HG02981 (cell line): ENCODE data around the gene FOXB1.

ENCODE experiments used
- ATAC-seq: cut with Tn5 transposase; IDR thresholded peaks from one replicate; pipeline ENCODE4 v1.9.1; 2021; ENCODE audit warnings: mild to moderate bottlenecking, moderate library complexity; ENCODE audit not compliant: unreplicated experiment

FOXB1 gene

DNA sequence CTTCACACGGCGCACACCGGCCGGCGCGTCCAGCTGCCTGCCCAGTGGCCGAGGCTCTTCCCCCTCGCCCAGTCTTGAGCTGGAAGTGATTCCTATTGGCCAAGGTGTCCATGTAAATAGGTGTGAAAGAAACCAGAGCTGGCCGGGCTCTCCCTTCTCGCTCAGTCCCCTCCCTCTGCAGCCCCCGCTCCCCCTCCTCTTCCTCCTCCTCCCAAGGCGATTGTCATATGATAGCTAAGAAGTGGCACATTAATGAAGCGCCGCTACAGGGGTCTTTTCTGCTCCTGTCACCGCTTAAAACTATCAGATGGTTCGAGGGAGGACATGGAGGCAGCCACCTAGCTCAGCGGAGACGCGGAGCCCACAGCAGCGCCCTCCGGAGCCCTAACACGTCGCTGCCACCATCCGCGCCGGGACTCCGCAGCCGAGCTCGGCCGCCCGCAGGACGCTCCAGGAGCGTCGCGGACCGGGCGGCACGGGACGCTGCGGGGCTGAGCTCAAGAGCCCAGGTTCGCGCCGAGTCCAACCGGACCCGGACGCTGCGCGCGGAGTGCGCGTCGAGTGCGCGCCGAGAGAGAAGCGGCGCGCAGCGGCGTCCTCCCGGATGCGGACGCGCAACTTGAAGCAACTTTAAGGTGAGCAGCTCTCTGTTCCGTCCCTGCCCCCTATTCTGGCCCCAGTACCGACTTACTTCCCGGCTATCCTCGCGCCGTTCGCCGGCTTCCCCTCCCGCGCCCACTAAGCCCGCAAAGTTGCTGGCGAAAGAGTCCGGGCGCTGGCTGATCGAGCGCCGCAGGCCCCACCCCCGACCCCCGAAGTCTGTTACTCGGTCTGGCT, at the start of gene FOXB1:
TSS of gene FOXB1 (plus strand) at position 303 of the 837 bp plus-strand sequence. CDS start 653 bp downstream, outside the sequence.
- ATAC-seq: no peak

DNA sequence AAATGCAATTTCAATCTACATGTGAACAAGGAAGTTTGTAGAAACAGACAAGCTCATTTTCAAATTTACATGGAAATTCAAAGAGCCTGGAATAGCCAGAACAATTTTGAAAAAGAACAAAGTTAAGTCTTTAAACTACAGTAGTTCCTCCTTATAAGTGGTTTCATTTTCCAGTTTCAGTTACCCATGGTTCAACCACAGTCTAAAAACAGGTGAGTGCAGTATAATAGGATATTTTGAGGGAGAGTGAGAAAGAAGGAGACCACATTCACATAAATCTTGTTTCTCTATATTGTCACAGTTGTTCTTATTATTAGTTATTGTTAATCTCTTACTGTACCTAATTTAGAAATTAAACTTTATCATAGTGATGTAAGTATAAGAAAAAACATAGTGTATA, 45.8 kb upstream of the FOXB1 start:
- ATAC-seq: no peak

DNA sequence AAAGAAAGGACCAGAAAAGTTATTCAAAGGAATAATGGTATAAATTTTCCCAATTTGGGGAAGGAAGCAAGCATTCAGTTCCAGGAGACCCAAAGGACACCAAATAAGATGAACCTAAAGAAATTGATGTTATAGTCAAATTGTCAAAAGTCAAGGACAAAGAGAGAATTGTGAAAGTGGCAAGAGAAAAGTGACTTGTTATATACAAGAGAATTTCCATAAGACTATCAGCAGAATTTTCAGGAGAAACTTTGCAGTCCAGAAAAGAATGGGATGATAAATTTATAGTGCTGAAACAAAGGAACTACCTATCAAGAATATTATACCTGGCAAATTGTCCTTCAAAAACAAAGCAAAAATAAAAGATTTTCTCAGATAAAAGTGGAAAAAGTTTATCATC, 43.8 kb upstream of the FOXB1 start:
- ATAC-seq: no peak

DNA sequence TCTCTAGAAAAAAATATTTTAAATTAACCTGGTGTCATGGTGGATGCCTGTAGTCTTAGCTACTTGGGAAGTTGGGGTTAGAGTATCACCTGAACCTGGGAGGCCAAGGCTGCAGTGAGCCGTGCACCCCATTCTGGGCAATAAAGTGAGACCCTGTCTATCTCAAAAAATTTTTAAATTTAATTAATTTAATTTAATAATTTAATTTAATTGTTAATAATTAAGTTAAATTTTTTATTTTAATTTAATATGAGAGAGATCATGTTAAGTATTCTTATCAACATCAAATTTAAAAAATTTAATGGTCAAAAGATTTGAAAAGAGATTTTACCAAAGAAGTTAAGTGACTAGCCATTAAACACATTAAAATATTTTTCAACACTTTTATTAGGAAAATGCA, 40.8 kb upstream of the FOXB1 start:
- ATAC-seq: no peak

DNA sequence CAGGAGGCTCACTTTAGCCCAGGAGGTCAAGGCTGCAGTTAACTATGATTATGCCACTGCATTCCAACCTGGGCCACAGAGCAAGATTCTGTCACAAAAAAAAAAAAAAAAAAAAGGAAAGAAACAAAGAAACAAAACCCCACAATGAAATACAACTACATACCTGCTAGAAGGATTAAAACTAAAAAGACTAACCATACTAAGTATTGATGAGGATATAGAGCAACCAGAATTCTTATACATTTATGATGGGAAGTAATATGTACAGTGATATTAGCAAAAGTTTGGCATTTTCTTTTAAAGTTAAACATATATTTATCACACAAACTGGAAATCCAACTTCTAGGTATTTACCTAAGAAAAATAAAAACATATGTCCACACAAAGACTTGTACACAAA, 40.2 kb upstream of the FOXB1 start:
- no peak for ATAC-seq

DNA sequence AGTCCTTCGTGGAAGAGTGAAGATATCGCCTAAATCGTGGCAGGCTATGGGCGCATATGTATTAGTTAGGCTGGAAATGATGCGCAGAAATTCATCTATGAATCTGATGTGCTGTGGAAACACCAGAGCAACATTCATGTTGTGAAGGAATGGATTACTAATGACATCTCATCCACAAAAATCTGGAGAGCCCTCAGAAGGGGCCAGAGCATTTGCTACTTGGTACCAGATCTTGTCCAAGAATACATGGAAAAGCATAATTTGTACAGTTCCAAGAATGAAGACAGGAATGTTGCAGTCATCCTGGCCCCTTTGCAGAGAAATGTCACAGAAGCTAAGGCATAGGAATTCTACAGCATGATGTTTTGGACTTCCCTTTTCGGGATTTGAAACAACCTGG, 38.4 kb upstream of the FOXB1 start:
- ATAC-seq: no peak

DNA sequence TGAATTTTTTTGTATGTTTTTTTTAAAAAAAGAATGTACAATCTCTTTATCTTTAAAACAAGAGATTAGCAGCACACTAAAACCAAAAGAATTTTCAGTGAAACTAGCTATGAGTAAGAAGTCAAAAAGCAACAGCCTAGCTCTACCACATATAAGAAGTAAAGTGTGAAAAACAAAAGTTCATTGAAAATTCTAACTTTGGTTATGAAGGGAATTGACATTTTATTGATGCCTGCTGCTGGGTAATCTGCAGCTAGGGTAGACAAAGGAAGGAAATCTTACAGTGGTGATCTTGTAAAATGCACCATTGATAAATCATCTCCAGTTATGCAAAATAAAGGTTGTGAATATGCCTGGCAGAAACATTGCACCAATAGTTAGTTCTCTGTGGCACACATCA, 37.8 kb upstream of the FOXB1 start:
- no peak for ATAC-seq

DNA sequence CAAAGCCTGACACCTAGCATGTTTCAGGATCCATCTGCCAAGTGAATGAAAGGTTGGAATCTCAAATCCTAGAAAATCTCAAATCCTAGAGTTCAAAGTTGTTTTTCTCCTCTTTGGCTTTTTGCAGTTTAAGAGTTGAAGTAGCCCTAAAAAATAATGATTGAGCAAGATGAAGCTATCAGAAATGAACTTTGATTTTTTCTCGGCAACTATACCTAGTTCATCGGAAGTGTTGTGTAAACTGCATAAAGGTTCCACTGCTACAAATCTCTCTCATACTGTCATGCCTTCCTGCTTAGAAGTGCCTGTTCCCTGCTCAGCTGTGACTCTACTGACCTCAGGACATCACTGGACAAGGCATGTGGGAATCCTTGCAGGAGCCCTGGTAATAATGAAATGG, 35.8 kb upstream of the FOXB1 start:
- no peak for ATAC-seq

DNA sequence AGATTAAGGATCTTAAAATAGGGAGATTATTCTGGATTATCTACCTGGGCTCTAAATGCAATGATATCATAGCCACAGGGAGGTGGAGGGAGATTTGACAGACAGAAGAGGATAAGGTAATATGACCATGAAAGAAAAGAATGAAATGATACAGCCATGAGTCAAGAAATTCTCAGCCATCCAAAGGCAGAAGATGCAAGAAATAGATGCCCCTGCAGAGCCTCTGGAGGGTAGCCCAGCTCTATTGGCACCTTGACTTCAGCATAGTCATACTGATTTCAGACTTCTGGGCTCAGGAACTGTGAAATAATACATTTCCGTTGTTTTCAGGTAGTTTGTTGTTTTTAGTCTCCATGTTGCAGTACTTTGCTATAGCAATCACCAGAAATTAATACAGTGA, 31.9 kb upstream of the FOXB1 start:
- ATAC-seq: no peak

DNA sequence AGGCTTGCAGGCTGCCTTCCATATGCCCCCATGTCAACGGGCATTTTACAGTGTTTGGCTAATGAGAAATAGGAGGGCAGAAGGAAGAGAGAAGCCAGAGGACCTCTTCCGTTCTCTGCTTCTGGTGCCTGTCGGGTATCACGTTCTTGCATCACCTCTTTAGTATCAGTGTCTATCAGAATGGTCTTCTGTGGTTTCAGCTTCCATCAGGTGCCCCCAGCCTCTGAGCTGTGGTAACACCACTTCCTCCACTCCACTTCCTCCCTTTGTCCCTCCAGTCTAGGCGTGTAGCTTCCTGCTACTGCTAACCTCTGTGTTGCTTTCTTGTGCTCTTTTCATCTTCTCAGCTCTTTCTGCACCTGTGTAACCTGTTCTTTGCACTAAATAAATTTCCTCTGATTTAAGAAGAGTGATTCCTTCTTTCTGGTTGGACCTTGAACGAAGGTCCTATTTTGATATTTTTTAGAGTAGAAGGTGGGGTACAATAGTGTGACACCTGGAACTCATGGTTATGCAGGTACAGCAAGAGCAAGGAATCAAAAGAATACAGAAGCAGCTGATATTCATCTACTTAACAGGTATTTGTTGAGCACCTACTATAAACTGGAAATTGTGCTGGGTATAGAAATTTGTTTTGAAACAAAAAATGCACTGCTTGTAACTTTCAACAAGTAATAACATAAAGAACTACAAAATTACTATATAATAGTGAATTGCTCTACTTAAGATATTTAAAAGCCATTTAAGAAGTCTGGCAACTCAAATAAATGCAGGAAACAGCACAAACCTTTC, 27.4 kb upstream of the FOXB1 start:
- no peak for ATAC-seq

DNA sequence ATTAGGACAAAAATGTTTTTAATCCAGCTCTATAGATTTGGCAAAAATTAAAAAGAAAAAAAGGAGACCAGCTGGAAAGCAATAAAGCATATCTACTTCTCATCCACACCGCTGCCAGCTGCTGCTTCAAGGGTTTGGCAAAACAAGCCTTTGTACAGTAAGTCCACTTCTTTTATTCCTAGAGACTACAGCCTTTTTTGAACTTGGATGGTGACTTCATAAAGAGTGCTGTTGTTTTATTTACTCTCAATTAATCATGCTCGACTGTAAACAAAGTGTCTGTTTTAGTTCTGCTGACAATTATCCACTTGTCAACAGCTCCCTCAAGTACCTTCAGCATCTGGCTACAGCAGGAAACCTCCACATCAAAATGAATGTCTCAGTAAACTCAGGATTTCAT, 12.3 kb upstream of the FOXB1 start:
- no peak for ATAC-seq

DNA sequence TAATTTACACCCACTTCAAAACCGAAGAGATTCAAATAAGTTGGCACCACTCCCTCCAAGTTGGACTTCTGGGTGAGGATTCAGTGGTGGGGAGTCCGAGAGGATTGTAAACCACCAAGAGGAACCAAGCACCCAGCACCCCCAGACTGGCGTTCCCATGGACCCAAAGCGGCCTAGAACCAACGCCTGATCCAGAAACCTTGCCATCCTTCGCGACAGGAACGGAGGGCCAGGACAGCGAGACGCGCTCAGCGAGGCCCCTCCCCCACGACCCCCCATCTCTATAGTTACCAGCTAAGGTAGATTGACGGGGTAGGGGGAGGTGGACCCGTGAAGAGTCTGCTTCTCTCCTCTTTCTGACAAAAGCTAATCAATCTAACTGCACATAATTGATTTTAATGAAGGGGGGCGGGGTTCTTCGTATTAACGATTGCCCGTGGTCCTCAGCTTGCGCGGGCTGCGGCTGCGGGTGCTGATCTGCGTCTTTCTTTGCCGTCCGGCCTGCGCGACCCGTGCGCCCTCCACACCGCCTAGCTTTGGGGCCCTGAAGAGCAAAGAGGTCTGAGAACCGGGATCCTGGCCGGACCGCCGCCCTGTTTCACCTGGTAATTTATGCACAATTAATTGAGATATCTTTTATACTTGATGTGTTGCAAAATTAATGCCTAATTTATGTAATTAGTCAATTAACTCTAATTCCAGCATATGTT, 10.9 kb upstream of the FOXB1 start:
- ATAC-seq: no peak

DNA sequence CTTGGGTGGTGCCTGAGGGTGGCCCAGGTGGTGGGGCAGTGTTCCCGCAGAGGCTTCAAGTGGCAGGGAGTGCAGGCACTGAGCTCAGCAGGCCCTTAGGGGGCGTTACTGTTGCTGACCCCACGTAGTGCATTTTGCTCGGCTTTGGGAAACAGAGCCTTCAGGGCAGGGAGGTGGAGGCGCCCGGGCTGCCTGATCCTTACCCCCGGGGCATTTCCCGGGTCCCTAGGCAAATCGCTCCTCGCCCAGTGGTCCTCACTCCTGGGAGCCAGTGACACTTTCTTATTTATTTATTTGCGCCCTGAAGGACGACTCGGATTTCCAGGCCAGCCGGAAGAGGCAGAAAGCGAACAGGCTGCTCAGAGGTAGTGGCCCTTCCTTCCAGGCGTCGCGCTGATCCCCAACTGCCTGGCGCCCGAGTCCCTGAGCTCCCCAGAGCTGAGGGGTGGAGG, 10.1 kb upstream of the FOXB1 start:
- no peak for ATAC-seq

DNA sequence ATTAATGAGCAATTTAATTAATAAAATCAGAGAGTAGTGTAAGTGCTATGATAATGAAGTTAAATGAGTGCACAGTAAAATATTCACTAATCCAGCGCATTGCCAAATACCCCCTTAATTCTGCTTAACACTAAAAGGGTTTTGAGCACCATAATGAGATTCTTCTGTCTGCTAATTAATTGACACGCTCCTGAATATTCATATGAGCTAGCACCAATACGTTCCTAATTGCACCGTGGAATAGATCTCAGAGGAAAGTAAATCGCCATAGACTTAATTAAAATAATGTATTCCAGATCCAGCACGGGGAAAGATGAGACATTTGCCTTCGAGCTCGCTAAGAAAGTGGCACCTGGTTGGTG, 9.6 kb upstream of the FOXB1 start:
- ATAC-seq: no peak

DNA sequence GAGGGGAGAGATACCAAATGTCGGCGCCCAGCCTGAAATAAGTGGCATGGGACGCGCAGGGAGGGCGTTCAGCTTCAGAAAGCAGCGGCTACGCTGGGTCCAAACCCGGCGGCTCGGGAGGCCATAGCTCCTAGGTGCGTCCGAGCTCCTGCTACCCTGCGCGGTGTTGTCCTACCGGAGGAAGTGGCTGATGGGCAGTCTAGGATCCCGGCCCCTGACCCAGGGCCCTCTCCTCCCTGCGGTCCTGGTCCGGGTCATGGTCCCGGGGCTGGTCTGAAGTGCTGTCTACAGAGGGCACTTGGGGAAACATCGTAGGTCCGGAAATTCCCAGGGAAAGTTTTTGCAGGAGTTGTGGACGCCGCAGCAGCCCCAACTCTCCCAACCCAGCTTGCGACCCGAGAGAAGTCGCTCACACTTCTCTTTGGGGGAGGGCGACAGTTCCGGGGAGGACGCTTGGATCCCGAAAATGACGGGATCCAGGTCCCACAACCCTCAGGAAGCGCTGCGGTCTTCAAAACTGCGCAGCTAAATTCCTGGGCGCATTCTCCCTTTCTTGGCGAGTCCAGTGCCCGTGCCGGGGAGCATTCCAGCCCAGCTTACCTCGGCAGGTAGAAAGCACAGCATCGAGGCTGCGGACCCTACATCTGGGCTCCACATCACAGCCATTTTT, 9.1 kb upstream of the FOXB1 start:
- ATAC-seq: no peak

DNA sequence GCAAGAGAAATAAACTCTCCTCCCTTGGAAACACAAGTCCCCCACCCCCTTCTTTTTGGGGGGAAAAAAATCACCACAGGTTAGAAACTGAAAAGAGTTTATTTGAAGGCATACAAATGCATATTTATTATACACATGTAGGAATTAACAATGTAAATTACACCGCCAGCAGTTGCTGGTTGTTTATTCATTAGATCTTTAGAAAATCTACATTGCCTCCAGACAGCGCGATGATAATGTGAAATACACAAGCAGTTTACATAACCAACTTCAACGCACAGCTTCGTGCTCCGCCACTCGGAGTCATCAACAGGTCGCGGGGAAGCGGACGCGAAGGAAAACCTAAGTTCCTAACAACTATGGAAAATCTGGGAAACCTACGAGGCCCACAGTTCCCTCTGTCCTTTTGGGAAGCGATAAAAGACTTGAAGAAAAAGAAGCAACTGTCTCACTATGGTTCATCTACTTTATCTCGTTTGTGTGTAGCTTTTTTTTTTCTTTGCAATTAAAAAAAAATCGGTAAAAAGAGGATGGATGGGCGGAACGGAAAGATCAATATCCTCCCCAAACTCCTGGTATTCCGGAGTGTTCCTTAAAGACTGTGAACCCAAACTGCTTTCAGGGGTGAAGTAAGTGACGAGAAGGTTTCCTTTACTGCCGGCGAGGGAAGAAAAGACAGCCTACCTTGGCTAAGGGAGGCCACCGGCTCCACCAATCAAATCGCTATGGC, 8.4 kb upstream of the FOXB1 start:
- ATAC-seq: no peak

DNA sequence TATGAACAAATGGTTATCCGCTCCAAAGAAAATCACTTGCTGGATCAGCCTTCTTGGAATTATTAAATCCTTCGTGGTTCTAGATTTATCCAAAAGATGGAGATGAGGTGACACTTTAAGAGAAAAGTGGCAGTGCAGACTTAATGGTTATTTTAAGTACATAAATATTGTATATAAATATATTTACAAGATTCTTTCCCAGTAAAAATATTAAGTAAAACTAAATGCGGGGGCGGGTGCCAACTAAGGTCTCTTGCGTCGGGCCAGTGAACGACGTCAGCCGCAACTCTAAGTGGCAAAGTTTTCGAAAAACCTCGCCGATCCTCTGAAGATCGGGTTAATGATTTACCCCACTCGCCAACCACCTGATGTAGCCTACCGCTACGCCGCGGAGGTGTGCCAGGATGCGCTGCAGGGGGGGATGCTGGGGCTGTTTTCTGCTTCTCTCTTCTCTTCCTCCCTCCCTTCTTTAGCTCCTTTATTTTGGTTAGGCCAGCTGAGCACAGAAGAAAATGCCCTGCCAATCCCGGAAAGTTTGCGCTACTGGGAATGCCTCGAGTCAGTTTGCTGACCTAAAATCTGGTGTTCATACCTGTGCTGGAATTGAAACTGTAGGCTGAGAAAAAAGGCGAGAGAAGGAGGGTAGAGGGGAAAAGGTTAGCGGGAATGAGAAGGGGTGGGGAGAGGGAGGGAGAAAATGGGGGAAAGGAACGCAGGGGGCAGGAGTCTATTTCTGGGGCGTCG, 7.6 kb upstream of the FOXB1 start:
- ATAC-seq: no peak

DNA sequence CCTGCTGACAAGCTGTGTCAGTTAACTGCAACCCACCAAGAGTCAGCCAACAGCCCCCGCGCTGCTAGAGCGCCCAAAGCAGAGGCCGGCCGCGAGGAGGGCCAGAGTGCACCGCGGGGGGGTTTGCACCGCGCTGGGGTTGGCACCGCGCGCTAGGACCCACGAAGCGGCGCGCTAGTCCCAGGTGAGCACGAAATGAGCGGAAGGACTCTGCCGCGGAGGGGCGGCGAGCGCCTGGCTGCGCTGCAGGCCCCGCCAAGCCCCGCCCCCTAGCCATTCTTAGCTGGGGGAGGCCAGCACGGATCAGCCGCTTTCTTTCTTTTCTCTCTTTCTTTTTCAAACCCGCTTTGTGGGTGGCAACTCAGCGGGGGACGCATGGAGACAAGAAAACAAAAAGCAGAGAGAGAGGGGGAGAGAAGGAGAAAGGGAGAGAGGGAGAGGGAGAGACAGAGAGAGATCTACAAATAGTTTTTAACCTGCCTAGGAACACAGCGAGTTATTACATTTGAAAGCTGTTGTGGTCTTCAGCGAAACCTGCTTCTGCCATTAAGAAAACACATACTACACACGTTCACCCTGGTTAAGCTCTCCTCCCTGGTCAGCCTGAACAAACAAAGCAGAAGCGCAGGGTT, 6.9 kb upstream of the FOXB1 start:
- peak; percentile 54 for ATAC-seq

DNA sequence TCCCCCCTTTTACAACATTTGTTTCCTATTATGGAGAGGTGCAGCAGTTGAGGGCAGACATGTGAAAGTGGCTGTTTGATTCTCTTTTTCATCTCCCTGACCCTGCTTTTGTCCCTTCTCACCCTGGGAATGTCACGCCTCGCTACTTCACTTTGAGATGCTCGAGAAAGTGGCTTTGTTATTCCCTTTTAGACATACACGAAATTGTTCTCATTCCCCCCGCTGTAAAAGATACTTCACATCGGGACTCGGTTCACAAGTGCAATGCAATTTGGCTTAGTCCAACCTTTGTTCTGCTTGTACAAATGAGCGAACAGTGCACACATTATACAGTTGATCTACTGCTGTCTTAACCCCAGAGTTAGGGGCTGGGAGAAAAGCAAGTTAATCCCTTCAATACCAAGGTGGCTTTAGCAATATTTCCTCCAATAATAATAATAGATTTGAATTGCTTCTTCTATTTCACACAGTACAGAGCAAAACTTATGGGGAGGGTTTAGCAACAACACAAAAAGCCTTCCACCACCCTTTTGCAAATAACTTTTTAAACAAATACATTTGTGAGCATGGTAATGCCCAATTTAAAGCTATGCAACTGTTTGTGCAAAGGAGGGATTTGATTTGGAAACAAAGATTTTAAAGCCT, 5.7 kb upstream of the FOXB1 start:
- ATAC-seq: no peak
